Tibial nerve (tissue), 3 donors: ENCODE measurements around the gene IDH3G.

ENCODE experiments used
- CTCF ChIP-seq, 5 experiments: fragments of 200-600 bp in 3 of 5; fragments of 450-650 bp in 2 of 5; sonication (generic) in 3 of 5; IDR thresholded peaks; one replicate each; pipeline ENCODE4 v1.5.1; 2016 to 2019; ENCODE audit warnings: antibody characterized with exemption in 5 of 5, mild to moderate bottlenecking in 3 of 5, moderate library complexity in 2 of 5
- POLR2A ChIP-seq, 2 donors: fragments of 450-650 bp; IDR thresholded peaks; one replicate each; pipeline ENCODE4 v1.6.1; 2017; ENCODE audit warnings: antibody characterized with exemption in 2 of 2, mild to moderate bottlenecking in 2 of 2, moderate library complexity in 2 of 2

GRCh38 chrX:153797415-153798015 lies 3.3 kb upstream of the IDH3G start:
- TF ChIP-seq CTCF (IDR thresholded peaks at IDR 0.05) (no peak), POLR2A (IDR thresholded peaks at IDR 0.05) (no peak)
